ENCODE data around the gene CDX2.

The CDX2 gene

GRCh38 chr13:27963491-27963890 lies 5.6 kb downstream of the CDX2 start:
- TF ChIP-seq GATA3 (IDR thresholded peaks at IDR 0.05; ENCODE audit: low read depth, low read length) (no peak), GATA2 (IDR thresholded peaks at IDR 0.05; ENCODE audit: low read depth, low read length) (no peak)

- TF ChIP-seq GATA2 (IDR thresholded peaks at IDR 0.05; ENCODE audit: low read depth, low read length): no peak
- no peak for TF ChIP-seq GATA3 (IDR thresholded peaks at IDR 0.05; ENCODE audit: low read depth, low read length)
These were observed 6.1 kb downstream of the CDX2 start for GRCh38 chr13:27962982-27963381.

- TF ChIP-seq GATA3 (IDR thresholded peaks at IDR 0.05; ENCODE audit: low read depth, low read length) (no peak), GATA2 (IDR thresholded peaks at IDR 0.05; ENCODE audit: low read depth, low read length) (no peak)
These were observed 6.8 kb downstream of the CDX2 start for GRCh38 chr13:27962128-27962841.

- TF ChIP-seq GATA3 (IDR thresholded peaks at IDR 0.05; ENCODE audit: low read depth, low read length) (no peak), GATA2 (IDR thresholded peaks at IDR 0.05; ENCODE audit: low read depth, low read length) (no peak)
These were observed 7.7 kb downstream of the CDX2 start for GRCh38 chr13:27961227-27962085.

- TF ChIP-seq GATA2 (IDR thresholded peaks at IDR 0.05; ENCODE audit: low read depth, low read length) (no peak), GATA3 (IDR thresholded peaks at IDR 0.05; ENCODE audit: low read depth, low read length) (no peak)
These were observed 8.5 kb downstream of the CDX2 start for GRCh38 chr13:27960362-27961226.

GRCh38 chr13:27959976-27960361 lies 9.1 kb downstream of the CDX2 start:
- TF ChIP-seq GATA2 (IDR thresholded peaks at IDR 0.05; ENCODE audit: low read depth, low read length) (no peak), GATA3 (IDR thresholded peaks at IDR 0.05; ENCODE audit: low read depth, low read length) (no peak)

- TF ChIP-seq GATA3 (IDR thresholded peaks at IDR 0.05; ENCODE audit: low read depth, low read length) (no peak), GATA2 (IDR thresholded peaks at IDR 0.05; ENCODE audit: low read depth, low read length) (no peak)
These were observed 12.4 kb downstream of the CDX2 start for GRCh38 chr13:27956576-27957300.

GRCh38 chr13:27955014-27955591 lies 14.0 kb downstream of the CDX2 start:
- TF ChIP-seq GATA3 (IDR thresholded peaks at IDR 0.05; ENCODE audit: low read depth, low read length) (no peak), GATA2 (IDR thresholded peaks at IDR 0.05; ENCODE audit: low read depth, low read length) (no peak)

- TF ChIP-seq GATA2 (IDR thresholded peaks at IDR 0.05; ENCODE audit: low read depth, low read length) (no peak), GATA3 (IDR thresholded peaks at IDR 0.05; ENCODE audit: low read depth, low read length) (no peak)
These were observed 14.7 kb downstream of the CDX2 start for GRCh38 chr13:27954406-27954851.

GRCh38 chr13:27953676-27954405 lies 15.3 kb downstream of the CDX2 start:
- TF ChIP-seq GATA2 (IDR thresholded peaks at IDR 0.05; ENCODE audit: low read depth, low read length): no peak
- no peak for TF ChIP-seq GATA3 (IDR thresholded peaks at IDR 0.05; ENCODE audit: low read depth, low read length)

- TF ChIP-seq GATA2 (IDR thresholded peaks at IDR 0.05; ENCODE audit: low read depth, low read length) (no peak), GATA3 (IDR thresholded peaks at IDR 0.05; ENCODE audit: low read depth, low read length) (no peak)
These were observed 16.0 kb downstream of the CDX2 start for GRCh38 chr13:27952876-27953675.

- TF ChIP-seq GATA2 (IDR thresholded peaks at IDR 0.05; ENCODE audit: low read depth, low read length) (no peak), GATA3 (IDR thresholded peaks at IDR 0.05; ENCODE audit: low read depth, low read length) (no peak)
These were observed 26.1 kb downstream of the CDX2 start for GRCh38 chr13:27942972-27943371.
